NB4 (cell line): ENCODE measurements around the gene ECHDC3.

Source experiments
- DNase-seq: peaks from one replicate; pipeline ENCODE4 v3.0.0; 2010; ENCODE audit warnings: low read depth
- H3K4me3 ChIP-seq: one replicate; pipeline ENCODE4 v1.5.1; 2011; ENCODE audit warnings: mild to moderate bottlenecking, low read depth, low read length, moderate library complexity
- MYC ChIP-seq: IDR thresholded peaks from 2 replicates; pipeline ENCODE4 v1.6.1; 2011; ENCODE audit warnings: low read depth, low read length
- POLR2A ChIP-seq: IDR thresholded peaks from 2 replicates; pipeline ENCODE4 v1.6.1; 2011; ENCODE audit warnings: mild to moderate bottlenecking; ENCODE audit not compliant: insufficient read length; ENCODE audit errors: extremely low read depth
- TF ChIP-seq, protein P1 (sequence below): IDR thresholded peaks from 2 replicates; pipeline ENCODE4 v1.6.1; 2011; ENCODE audit warnings: low read depth, low read length
- TF ChIP-seq, protein P2 (sequence below): IDR thresholded peaks from one replicate; pipeline ENCODE4 v1.5.1; 2012; ENCODE audit warnings: low read depth, low read length

ECHDC3 gene

DNA sequence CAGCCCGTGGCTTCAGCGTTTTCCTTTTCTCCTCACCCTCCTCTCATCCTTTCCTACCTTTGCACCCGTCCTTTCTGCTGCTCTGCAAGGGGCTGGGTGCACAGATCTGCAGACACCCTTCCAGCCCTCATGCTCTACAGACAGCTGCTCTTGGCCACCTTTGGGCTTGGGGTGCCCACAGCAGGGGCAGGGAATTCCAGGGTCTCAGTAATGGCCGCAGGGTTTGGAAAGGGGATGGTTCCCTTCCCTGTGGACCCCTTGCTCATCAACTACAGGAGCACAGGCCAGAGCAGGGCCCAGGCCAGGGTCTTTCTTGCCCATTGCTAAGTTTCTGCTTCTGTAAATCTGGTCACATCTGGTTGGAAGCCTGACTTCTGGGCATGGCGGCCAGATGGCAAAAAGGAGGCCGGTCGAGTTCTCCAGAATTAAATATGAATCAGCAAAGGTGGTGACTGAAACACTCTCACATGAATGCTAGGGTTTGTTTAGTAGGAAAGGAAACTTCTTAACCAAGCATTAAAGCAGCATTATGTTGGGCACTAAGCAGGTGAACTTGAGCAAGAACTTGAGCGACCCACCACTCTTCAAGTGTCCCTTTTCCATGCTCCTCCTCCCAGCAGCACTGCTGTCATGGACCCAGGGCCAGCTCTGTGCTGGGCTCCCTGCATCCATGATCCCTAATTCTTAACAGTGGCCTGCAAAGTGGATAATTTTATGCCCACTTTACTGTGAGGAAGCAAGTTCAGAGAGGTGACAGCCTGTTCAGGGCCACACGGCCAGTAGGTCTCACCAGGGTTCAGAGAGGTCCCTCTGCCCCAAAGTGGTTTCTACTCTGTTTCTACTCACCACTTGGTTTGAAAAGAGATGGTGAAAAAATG is 1.5 kb downstream of the ECHDC3 start:
- H3K4me3 ChIP-seq = no peak overlapping the region
- DNase-seq = no peak
- TF ChIP-seq MYC (no peak), POLR2A (no peak)
- TF ChIP-seq, protein P1, sequence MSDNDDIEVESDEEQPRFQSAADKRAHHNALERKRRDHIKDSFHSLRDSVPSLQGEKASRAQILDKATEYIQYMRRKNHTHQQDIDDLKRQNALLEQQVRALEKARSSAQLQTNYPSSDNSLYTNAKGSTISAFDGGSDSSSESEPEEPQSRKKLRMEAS = no peak
- TF ChIP-seq, protein P2, sequence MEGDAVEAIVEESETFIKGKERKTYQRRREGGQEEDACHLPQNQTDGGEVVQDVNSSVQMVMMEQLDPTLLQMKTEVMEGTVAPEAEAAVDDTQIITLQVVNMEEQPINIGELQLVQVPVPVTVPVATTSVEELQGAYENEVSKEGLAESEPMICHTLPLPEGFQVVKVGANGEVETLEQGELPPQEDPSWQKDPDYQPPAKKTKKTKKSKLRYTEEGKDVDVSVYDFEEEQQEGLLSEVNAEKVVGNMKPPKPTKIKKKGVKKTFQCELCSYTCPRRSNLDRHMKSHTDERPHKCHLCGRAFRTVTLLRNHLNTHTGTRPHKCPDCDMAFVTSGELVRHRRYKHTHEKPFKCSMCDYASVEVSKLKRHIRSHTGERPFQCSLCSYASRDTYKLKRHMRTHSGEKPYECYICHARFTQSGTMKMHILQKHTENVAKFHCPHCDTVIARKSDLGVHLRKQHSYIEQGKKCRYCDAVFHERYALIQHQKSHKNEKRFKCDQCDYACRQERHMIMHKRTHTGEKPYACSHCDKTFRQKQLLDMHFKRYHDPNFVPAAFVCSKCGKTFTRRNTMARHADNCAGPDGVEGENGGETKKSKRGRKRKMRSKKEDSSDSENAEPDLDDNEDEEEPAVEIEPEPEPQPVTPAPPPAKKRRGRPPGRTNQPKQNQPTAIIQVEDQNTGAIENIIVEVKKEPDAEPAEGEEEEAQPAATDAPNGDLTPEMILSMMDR = no peak

DNA sequence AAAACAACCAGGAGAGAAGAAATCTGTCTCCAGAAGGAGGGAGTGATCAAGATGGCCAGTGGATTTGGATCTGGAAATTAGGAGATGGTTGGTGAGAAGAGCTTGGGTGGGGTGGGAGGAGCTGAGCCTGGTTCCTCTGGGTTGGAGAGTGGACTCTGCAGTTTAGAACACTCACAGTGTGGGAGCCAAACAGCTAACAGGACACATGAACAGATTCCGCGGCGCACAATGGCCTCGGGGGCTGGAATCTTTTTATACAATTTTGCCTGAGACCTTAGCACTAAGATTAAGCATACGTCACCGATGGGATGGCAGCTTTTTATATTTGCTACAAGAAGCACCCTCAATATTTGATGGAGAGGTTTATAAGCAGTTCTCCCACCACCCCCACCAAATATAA is 2.9 kb downstream of the ECHDC3 start:
- no peak for DNase-seq
- TF ChIP-seq POLR2A = no peak
- TF ChIP-seq, protein P1 = no peak
- no peak for TF ChIP-seq MYC
- TF ChIP-seq, protein P2 = no peak
- no peak overlapping the region for H3K4me3 ChIP-seq

DNA sequence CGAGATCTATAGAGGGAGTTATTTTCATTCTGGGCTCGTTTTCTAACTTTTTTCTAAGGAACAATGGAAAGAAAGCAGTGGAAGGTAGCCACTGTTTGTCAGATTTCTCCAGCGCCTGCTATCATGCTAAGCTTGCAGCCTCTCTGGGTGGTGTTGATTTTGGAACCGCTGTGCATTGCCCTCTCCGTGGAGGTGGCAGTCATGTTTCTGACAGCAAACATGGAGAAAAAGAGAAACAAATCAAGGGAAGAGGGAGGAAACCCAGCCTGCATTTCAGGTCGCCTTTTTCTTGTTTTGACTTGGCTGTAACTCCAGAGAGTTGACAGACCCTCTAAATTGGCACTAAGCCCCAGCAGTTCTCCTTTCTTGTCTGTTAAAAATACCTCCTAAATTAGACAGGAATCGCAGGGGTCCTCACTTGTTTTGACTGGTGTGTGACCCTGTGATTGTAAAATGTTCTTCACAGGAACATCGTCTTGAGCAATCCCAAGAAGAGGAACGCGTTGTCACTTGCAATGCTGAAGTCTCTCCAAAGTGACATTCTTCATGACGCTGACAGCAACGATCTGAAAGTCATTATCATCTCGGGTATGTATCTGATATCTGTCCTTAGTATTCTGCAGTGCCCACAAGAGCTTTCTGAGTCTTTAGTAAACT is 4.8 kb downstream of the ECHDC3 start:
- H3K4me3 ChIP-seq = no peak overlapping the region
- peak; percentile 30 for DNase-seq
- TF ChIP-seq, protein P2 = no peak
- TF ChIP-seq, protein P1 = no peak
- no peak for TF ChIP-seq POLR2A

DNA sequence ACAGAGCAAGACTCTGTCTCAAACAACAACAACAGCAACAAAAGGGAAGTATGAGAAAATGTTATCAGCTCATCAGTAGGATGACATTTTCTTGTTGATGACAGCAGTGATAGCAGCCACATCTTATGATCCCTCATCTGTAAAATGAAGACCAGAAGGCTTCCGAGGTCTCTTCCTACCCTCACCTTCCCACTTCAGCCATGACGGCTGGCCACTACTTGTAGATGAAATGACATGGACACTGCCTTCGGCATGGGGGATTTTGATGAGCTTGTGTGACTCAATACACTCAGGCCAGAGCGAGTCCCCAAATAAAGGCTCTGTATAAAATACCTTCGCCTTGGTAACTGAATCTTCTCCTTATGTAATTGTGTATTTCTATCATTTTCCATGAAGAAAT is 6.7 kb downstream of the ECHDC3 start:
- no peak overlapping the region for H3K4me3 ChIP-seq
- TF ChIP-seq POLR2A = no peak
- no peak for TF ChIP-seq MYC
- TF ChIP-seq, protein P2 = no peak
- no peak for DNase-seq

DNA sequence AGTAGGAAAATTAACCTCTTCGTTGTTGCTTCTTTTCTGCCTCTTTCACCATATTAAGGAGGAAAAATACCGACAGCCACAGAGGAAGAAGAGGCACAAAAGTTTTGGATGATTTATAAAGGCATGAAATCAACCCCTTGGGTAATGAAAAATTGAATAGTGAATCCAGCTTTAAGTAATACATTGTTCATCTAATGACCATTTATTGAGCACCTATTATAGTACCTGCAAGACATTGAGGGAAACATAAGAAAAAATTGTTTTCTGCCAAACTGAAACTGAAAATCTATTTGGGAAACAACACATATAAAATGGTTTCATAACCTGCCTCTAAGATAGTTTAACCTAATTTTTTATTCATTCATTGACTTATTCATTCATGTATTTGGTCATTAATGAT is 8.2 kb downstream of the ECHDC3 start:
- DNase-seq = no peak
- no peak overlapping the region for H3K4me3 ChIP-seq
- TF ChIP-seq MYC = no peak
- TF ChIP-seq, protein P1 = no peak
- TF ChIP-seq POLR2A = no peak
- TF ChIP-seq, protein P2 = no peak
